ENCODE measurements around the gene IPO11. TPM values are rescaled to one million over a fixed set of nuclear protein-coding genes. Genes with fewer than 3 reads are reported as not detected.

Gene IPO11
- total RNA-seq, 1 experiment from 2014 or later, result 47.1 TPM

DNA sequence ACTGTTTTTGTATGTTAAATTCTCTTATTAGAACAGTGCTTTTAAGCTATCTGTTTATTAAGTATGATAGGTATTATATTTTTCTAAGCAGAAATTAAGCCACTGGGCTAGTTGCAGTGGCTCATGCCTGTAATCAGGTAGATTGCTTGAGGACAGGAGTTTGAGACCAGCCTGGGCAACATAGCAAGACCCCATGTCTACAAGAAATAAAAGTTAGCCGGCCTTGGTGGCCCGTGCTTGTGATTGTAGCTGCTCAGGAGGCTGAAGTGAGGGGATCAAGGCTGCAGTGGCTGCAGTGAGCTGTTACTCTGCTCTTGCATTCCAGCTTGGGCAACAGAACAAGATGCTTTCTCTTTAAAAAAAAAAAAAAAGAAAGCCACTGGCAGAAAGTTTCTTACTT is 121.0 kb downstream of the IPO11 start:
- H2AFZ ChIP-seq, result no peak overlapping the region
- H3F3A ChIP-seq (ENCODE audit: insufficient read depth, low read depth), result 0 out of 2 replicates have a peak, but pooled peaks cover 4% of the 10 kb centered on the region
- no peaks in the 10 kb centered on the region; the same call in 1 of the 2 replicates for H3K36me3 ChIP-seq (ENCODE audit: low read depth)
- no peak overlapping the region for H3K4me2 ChIP-seq
- intact Hi-C loops (cut with micrococcal nuclease; ENCODE audit: unreplicated experiment), result no loop called here
- no peak overlapping the region for H3K27ac ChIP-seq
- H3K9me3 ChIP-seq (ENCODE audit: insufficient read depth, low read depth), result peaks cover 5% of the 10 kb centered on the region; the same call in 1 of the 2 replicates
- no peaks in the 10 kb centered on the region for H3K27me3 ChIP-seq (ENCODE audit: insufficient read depth, low read depth)
- no peak for DNase-seq
- no peaks in the 10 kb centered on the region for H3K4me1 ChIP-seq (replicated peaks; ENCODE audit: insufficient read depth)
- H3K79me2 ChIP-seq (ENCODE audit: low read depth), result no peaks in the 10 kb centered on the region
- no peaks in the 10 kb centered on the region for H4K20me1 ChIP-seq (ENCODE audit: insufficient read depth)
- no peak overlapping the region for H3K4me3 ChIP-seq
- TF ChIP-seq, protein P1, sequence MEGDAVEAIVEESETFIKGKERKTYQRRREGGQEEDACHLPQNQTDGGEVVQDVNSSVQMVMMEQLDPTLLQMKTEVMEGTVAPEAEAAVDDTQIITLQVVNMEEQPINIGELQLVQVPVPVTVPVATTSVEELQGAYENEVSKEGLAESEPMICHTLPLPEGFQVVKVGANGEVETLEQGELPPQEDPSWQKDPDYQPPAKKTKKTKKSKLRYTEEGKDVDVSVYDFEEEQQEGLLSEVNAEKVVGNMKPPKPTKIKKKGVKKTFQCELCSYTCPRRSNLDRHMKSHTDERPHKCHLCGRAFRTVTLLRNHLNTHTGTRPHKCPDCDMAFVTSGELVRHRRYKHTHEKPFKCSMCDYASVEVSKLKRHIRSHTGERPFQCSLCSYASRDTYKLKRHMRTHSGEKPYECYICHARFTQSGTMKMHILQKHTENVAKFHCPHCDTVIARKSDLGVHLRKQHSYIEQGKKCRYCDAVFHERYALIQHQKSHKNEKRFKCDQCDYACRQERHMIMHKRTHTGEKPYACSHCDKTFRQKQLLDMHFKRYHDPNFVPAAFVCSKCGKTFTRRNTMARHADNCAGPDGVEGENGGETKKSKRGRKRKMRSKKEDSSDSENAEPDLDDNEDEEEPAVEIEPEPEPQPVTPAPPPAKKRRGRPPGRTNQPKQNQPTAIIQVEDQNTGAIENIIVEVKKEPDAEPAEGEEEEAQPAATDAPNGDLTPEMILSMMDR (conservative IDR thresholded peaks at IDR 0.05), result no peak
- no peak for TF ChIP-seq EZH2 (IDR thresholded peaks at IDR 0.05; ENCODE audit: low read depth)
- CTCF ChIA-PET, result interaction anchor here (0.6 kb wide), 1 partner anchor 1593 kb away, joined by 9 read pairs; no protein-coding TSS in a partner anchor
- H3K9me2 ChIP-seq (ENCODE audit: insufficient read depth), result no peaks in the 10 kb centered on the region
- no TSS peak for BruUV-seq (replicated peaks)
- POLR2A ChIA-PET (ENCODE audit: unreplicated experiment), result no interaction called here

DNA sequence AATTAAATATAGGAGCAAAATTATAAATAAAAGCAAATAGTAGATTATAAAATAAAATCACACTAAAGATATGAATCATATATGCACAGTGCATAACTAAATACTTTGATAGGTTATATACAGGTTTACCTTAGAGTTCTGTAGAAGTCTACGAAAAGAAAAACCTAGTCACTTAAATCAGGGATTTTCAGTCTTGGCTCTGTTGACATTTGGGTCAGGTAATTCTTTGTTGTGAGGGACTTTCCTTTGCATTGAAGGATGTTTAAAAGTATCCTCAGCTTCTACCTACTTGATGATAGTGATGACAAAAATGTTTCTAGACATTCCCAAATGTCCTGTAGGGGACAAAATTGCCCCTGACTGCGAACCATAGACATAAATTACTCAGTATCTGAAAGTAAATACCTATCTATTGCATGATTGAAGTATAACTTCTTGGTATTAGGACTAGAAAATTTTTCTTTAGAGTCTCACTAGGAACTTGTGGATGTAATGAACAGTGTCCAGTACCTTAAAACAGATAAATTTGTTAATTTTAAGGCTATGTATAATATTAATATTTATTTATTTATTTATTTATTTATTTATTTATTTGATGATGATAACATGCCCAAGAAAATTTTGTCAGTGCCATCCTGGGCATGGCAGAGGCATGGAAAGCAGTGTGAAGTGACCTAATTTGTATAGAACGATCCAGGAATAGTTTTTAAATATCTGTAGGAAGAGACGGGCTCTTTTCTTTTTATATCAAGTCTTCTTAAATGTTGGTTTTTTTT is 122.1 kb downstream of the IPO11 start:
- DNase-seq, result no peak
- POLR2A ChIA-PET (ENCODE audit: unreplicated experiment), result no interaction called here
- Histone ChIP-seq H3K4me3 (no peak overlapping the region), H3K9me2 (ENCODE audit: insufficient read depth) (no peaks in the 10 kb centered on the region), H3K27ac (no peak overlapping the region), H3K79me2 (ENCODE audit: low read depth) (no peaks in the 10 kb centered on the region), H3K27me3 (ENCODE audit: insufficient read depth, low read depth) (no peaks in the 10 kb centered on the region), H3K4me2 (no peak overlapping the region), H2AFZ (no peak overlapping the region), H3K4me1 (replicated peaks; ENCODE audit: insufficient read depth) (no peaks in the 10 kb centered on the region), H3K36me3 (ENCODE audit: low read depth) (no peaks in the 10 kb centered on the region; the same call in 1 of the 2 replicates), H4K20me1 (ENCODE audit: insufficient read depth) (no peaks in the 10 kb centered on the region), H3F3A (ENCODE audit: insufficient read depth, low read depth) (0 out of 2 replicates have a peak, but pooled peaks cover 4% of the 10 kb centered on the region), H3K9me3 (ENCODE audit: insufficient read depth, low read depth) (peaks cover 5% of the 10 kb centered on the region; the same call in 1 of the 2 replicates)
- CTCF ChIA-PET, result no interaction called here
- intact Hi-C loops (cut with micrococcal nuclease; ENCODE audit: unreplicated experiment), result no loop called here
- TF ChIP-seq EZH2 (IDR thresholded peaks at IDR 0.05; ENCODE audit: low read depth), result no peak
- TF ChIP-seq, protein P1 (conservative IDR thresholded peaks at IDR 0.05), result no peak
- no TSS peak for BruUV-seq (replicated peaks)

GRCh38 chr5:62536232-62536631 is 123.7 kb downstream of the IPO11 start:
- Histone ChIP-seq H3F3A (ENCODE audit: insufficient read depth, low read depth) (0 out of 2 replicates have a peak, but pooled peaks cover 4% of the 10 kb centered on the region), H2AFZ (no peak overlapping the region), H3K79me2 (ENCODE audit: low read depth) (no peaks in the 10 kb centered on the region), H3K27me3 (ENCODE audit: insufficient read depth, low read depth) (no peaks in the 10 kb centered on the region), H3K27ac (no peak overlapping the region), H3K4me3 (no peak overlapping the region), H3K9me3 (ENCODE audit: insufficient read depth, low read depth) (peaks cover 5% of the 10 kb centered on the region; the same call in 1 of the 2 replicates), H3K36me3 (ENCODE audit: low read depth) (no peaks in the 10 kb centered on the region; the same call in 1 of the 2 replicates), H3K4me2 (no peak overlapping the region), H4K20me1 (ENCODE audit: insufficient read depth) (no peaks in the 10 kb centered on the region), H3K4me1 (replicated peaks; ENCODE audit: insufficient read depth) (no peaks in the 10 kb centered on the region), H3K9me2 (ENCODE audit: insufficient read depth) (no peaks in the 10 kb centered on the region)
- no TSS peak for BruUV-seq (replicated peaks)
- POLR2A ChIA-PET (ENCODE audit: unreplicated experiment), result no interaction called here
- intact Hi-C loops (cut with micrococcal nuclease; ENCODE audit: unreplicated experiment), result no loop called here
- TF ChIP-seq, protein P1 (conservative IDR thresholded peaks at IDR 0.05), result no peak
- TF ChIP-seq EZH2 (IDR thresholded peaks at IDR 0.05; ENCODE audit: low read depth), result no peak
- DNase-seq, result no peak
- CTCF ChIA-PET, result no interaction called here
